Measurements from ENCODE around the gene SERINC2. TPM values are rescaled to one million over a fixed set of nuclear protein-coding genes. Genes with fewer than 3 reads are reported as not detected.

Gene SERINC2
- total RNA-seq (under 1 TPM; 0.11 to 0.15 TPM), polyA plus RNA-seq (under 1 TPM in 1 of 2 donors, not detected in 1; 0.18 TPM)

- H3K4me1 Mint-ChIP-seq, result peaks cover 5 to 12% (median 6%) of the 10 kb centered on the region in 4 donors
- peaks cover 29% of the 10 kb centered on the region for H3K27me3 ChIP-seq (ENCODE audit: insufficient read depth, low read length)
- H3K4me3 ChIP-seq (ENCODE audit: low read length in 2 of 2), result peak within 1 kb of the TSS in 1 of 2 donors; percentile 49
- ChIA-PET CTCF (ENCODE audit: partially characterized antibody) (interaction anchor here (2.4 to 3.2 kb wide), 2 partner anchors 9 to 18 kb away, joined by 6 to 16 read pairs; no protein-coding TSS in a partner anchor), POLR2A (ENCODE audit: partially characterized antibody) (interaction anchor here (1.2 kb wide), 1 partner anchor 18 kb away, joined by 4 read pairs; no protein-coding TSS in a partner anchor)
- peaks cover 40 to 65% of the 10 kb centered on the region in 2 donors for H3K27me3 Mint-ChIP-seq
- H3K27ac Mint-ChIP-seq, result peak within 1 kb of the TSS in 3 of 7 donors; percentile 43 to 66 (median 52)
- peak in 3 of 5 donors; percentile 12 to 28 (median 14) for DNase-seq
- H3K27ac ChIP-seq (ENCODE audit: low read depth, low read length), result no peak within 1 kb of the TSS
- H3K4me3 Mint-ChIP-seq, result peak within 1 kb of the TSS; percentile 89 to 99 (median 92)
- H3K36me3 Mint-ChIP-seq, result no peaks in the 10 kb centered on the region
- intact Hi-C loops (cut with micrococcal nuclease), result no loop called here
- H3K9me3 ChIP-seq (ENCODE audit: control insufficient read depth in 1 of 2, low read length in 2 of 2), result no peaks in the 10 kb centered on the region
- no peaks in the 10 kb centered on the region for H3K36me3 ChIP-seq (ENCODE audit: insufficient read depth, low read length)
- peaks cover 12% of the 10 kb centered on the region for H3K4me1 ChIP-seq (ENCODE audit: insufficient read depth, low read length)
- H3K9me3 Mint-ChIP-seq, result peaks cover 0 to 5% (median 0%) of the 10 kb centered on the region in 8 donors
These were observed at the start of gene SERINC2 for GRCh38 chr1:31412732-31413404. Gene SERINC2 (plus strand): TSS chr1:31413213. CDS start chr1:31413266, 53 bp downstream.

GRCh38 chr1:31364561-31365250 is 48.3 kb upstream of the SERINC2 start:
- no peaks in the 10 kb centered on the region for H3K9me3 ChIP-seq (ENCODE audit: control insufficient read depth in 1 of 2, low read length in 2 of 2)
- Mint-ChIP-seq H3K4me1 (no peaks in the 10 kb centered on the region), H3K27ac (no peak overlapping the region), H3K9me3 (no peaks in the 10 kb centered on the region), H3K4me3 (no peak overlapping the region), H3K36me3 (peaks cover 37 to 51% of the 10 kb centered on the region in 2 donors), H3K27me3 (no peaks in the 10 kb centered on the region)
- intact Hi-C loops (cut with micrococcal nuclease), result no loop called here
- POLR2A ChIA-PET (ENCODE audit: partially characterized antibody), result no interaction called here
- peaks cover 23% of the 10 kb centered on the region for H3K36me3 ChIP-seq (ENCODE audit: insufficient read depth, low read length)
- H3K4me1 ChIP-seq (ENCODE audit: insufficient read depth, low read length), result no peaks in the 10 kb centered on the region
- DNase-seq, result no peak
- no peaks in the 10 kb centered on the region for H3K27me3 ChIP-seq (ENCODE audit: insufficient read depth, low read length)
- H3K27ac ChIP-seq (ENCODE audit: low read depth, low read length), result no peak overlapping the region
- CTCF ChIA-PET (ENCODE audit: partially characterized antibody), result interaction anchor here (0.6 kb wide), 1 partner anchor 57 kb away, joined by 4 read pairs; no protein-coding TSS in a partner anchor
- H3K4me3 ChIP-seq (ENCODE audit: low read length in 2 of 2), result no peak overlapping the region

- no peak overlapping the region for H3K4me3 Mint-ChIP-seq
- DNase-seq, result no peak
- H3K27me3 Mint-ChIP-seq, result no peaks in the 10 kb centered on the region
- Histone ChIP-seq H3K27ac (ENCODE audit: low read depth, low read length) (no peak overlapping the region), H3K4me1 (ENCODE audit: insufficient read depth, low read length) (no peaks in the 10 kb centered on the region), H3K4me3 (ENCODE audit: low read length in 2 of 2) (no peak overlapping the region), H3K36me3 (ENCODE audit: insufficient read depth, low read length) (peaks cover 23% of the 10 kb centered on the region), H3K27me3 (ENCODE audit: insufficient read depth, low read length) (no peaks in the 10 kb centered on the region), H3K9me3 (ENCODE audit: control insufficient read depth in 1 of 2, low read length in 2 of 2) (no peaks in the 10 kb centered on the region)
- peak overlapping the region in 1 of 7 donors; percentile 31 for H3K27ac Mint-ChIP-seq
- ChIA-PET CTCF (ENCODE audit: partially characterized antibody) (interaction anchor here (1.5 kb wide), 1 partner anchor 27 kb away, joined by 5 read pairs; no protein-coding TSS in a partner anchor), POLR2A (ENCODE audit: partially characterized antibody) (no interaction called here)
- intact Hi-C loops (cut with micrococcal nuclease), result no loop called here
- peaks cover 33 to 39% of the 10 kb centered on the region in 2 donors for H3K36me3 Mint-ChIP-seq
- no peaks in the 10 kb centered on the region for H3K9me3 Mint-ChIP-seq
- H3K4me1 Mint-ChIP-seq, result no peaks in the 10 kb centered on the region
These were observed 46.2 kb upstream of the SERINC2 start for GRCh38 chr1:31366796-31367195.

- Mint-ChIP-seq H3K9me3 (no peaks in the 10 kb centered on the region), H3K27me3 (peaks cover 0 to 2% of the 10 kb centered on the region in 2 donors), H3K27ac (peak overlapping the region in 1 of 7 donors; percentile 37), H3K4me1 (peaks cover 5 to 14% (median 9%) of the 10 kb centered on the region in 4 donors), H3K4me3 (no peak overlapping the region), H3K36me3 (peaks cover 30 to 32% of the 10 kb centered on the region in 2 donors)
- H3K9me3 ChIP-seq (ENCODE audit: control insufficient read depth in 1 of 2, low read length in 2 of 2), result no peaks in the 10 kb centered on the region
- no peak for DNase-seq
- intact Hi-C loops (cut with micrococcal nuclease), result no loop called here
- ChIA-PET CTCF (ENCODE audit: partially characterized antibody) (interaction anchor here (1.1 kb wide), 1 partner anchor 207 kb away, joined by 4 read pairs; no protein-coding TSS in a partner anchor), POLR2A (ENCODE audit: partially characterized antibody) (no interaction called here)
- H3K27me3 ChIP-seq (ENCODE audit: insufficient read depth, low read length), result no peaks in the 10 kb centered on the region
- no peak overlapping the region for H3K4me3 ChIP-seq (ENCODE audit: low read length in 2 of 2)
- H3K27ac ChIP-seq (ENCODE audit: low read depth, low read length), result no peak overlapping the region
- peaks cover 22% of the 10 kb centered on the region for H3K36me3 ChIP-seq (ENCODE audit: insufficient read depth, low read length)
- peaks cover 8% of the 10 kb centered on the region for H3K4me1 ChIP-seq (ENCODE audit: insufficient read depth, low read length)
These were observed 44.4 kb upstream of the SERINC2 start for GRCh38 chr1:31368611-31369107.

- peaks cover 0 to 2% of the 10 kb centered on the region in 2 donors for H3K27me3 Mint-ChIP-seq
- peaks cover 8% of the 10 kb centered on the region for H3K4me1 ChIP-seq (ENCODE audit: insufficient read depth, low read length)
- POLR2A ChIA-PET (ENCODE audit: partially characterized antibody), result no interaction called here
- intact Hi-C loops (cut with micrococcal nuclease), result no loop called here
- CTCF ChIA-PET (ENCODE audit: partially characterized antibody), result interaction anchor here (0.6 to 2.9 kb wide), 3 partner anchors 24 to 208 kb away, joined by 3 to 9 read pairs (median 4); no protein-coding TSS in a partner anchor
- no peak overlapping the region for H3K4me3 ChIP-seq (ENCODE audit: low read length in 2 of 2)
- peaks cover 17 to 19% of the 10 kb centered on the region in 2 donors for H3K36me3 Mint-ChIP-seq
- peaks cover 10% of the 10 kb centered on the region for H3K36me3 ChIP-seq (ENCODE audit: insufficient read depth, low read length)
- peaks cover 8 to 18% (median 12%) of the 10 kb centered on the region in 4 donors for H3K4me1 Mint-ChIP-seq
- H3K27me3 ChIP-seq (ENCODE audit: insufficient read depth, low read length), result no peaks in the 10 kb centered on the region
- H3K9me3 Mint-ChIP-seq, result no peaks in the 10 kb centered on the region
- H3K9me3 ChIP-seq (ENCODE audit: control insufficient read depth in 1 of 2, low read length in 2 of 2), result no peaks in the 10 kb centered on the region
- no peak overlapping the region for H3K27ac ChIP-seq (ENCODE audit: low read depth, low read length)
- no peak overlapping the region for H3K4me3 Mint-ChIP-seq
- DNase-seq, result no peak
- no peak overlapping the region for H3K27ac Mint-ChIP-seq
These were observed 43.0 kb upstream of the SERINC2 start for GRCh38 chr1:31370021-31370420.

GRCh38 chr1:31370565-31370964 is 42.4 kb upstream of the SERINC2 start:
- Mint-ChIP-seq H3K36me3 (peaks cover 12 to 13% of the 10 kb centered on the region in 2 donors), H3K4me1 (peaks cover 8 to 18% (median 12%) of the 10 kb centered on the region in 4 donors), H3K9me3 (no peaks in the 10 kb centered on the region), H3K27me3 (peaks cover 0 to 2% of the 10 kb centered on the region in 2 donors), H3K4me3 (no peak overlapping the region), H3K27ac (peak overlapping the region in 2 of 7 donors; percentile 19 to 42)
- DNase-seq, result no peak
- no peak overlapping the region for H3K4me3 ChIP-seq (ENCODE audit: low read length in 2 of 2)
- no peaks in the 10 kb centered on the region for H3K9me3 ChIP-seq (ENCODE audit: control insufficient read depth in 1 of 2, low read length in 2 of 2)
- ChIA-PET CTCF (ENCODE audit: partially characterized antibody) (interaction anchor here (0.6 to 2.9 kb wide), 2 partner anchors 24 to 71 kb away, joined by 3 to 9 read pairs; no protein-coding TSS in a partner anchor), POLR2A (ENCODE audit: partially characterized antibody) (no interaction called here)
- no peak overlapping the region for H3K27ac ChIP-seq (ENCODE audit: low read depth, low read length)
- H3K27me3 ChIP-seq (ENCODE audit: insufficient read depth, low read length), result no peaks in the 10 kb centered on the region
- intact Hi-C loops (cut with micrococcal nuclease), result no loop called here
- H3K36me3 ChIP-seq (ENCODE audit: insufficient read depth, low read length), result peaks cover 7% of the 10 kb centered on the region
- H3K4me1 ChIP-seq (ENCODE audit: insufficient read depth, low read length), result peaks cover 8% of the 10 kb centered on the region

All from CD4-positive, alpha-beta memory T cell (primary cell).